ENCODE measurements around the gene TEX19.

TEX19 gene

GRCh38 chr17:82365606-82366295, 6.7 kb downstream of the TEX19 start:
- TF ChIP-seq CTCF (IDR thresholded peaks at IDR 0.05; ENCODE audit: insufficient read depth, low read depth, low read length, missing control alignments): no peak
- no peak for DNase-seq (ENCODE audit: low read depth)
- H3K4me3 ChIP-seq (ENCODE audit: low read length): no peak overlapping the region

- peak; percentile 32 for DNase-seq (ENCODE audit: low read depth)
- no peak overlapping the region for H3K4me3 ChIP-seq (ENCODE audit: low read length)
- no peak for TF ChIP-seq CTCF (IDR thresholded peaks at IDR 0.05; ENCODE audit: insufficient read depth, low read depth, low read length, missing control alignments)
Measured at GRCh38 chr17:82366749-82367148, 7.7 kb downstream of the TEX19 start.

- no peak for DNase-seq (ENCODE audit: low read depth)
- no peak overlapping the region for H3K4me3 ChIP-seq (ENCODE audit: low read length)
- TF ChIP-seq CTCF (IDR thresholded peaks at IDR 0.05; ENCODE audit: insufficient read depth, low read depth, low read length, missing control alignments): no peak
Measured at GRCh38 chr17:82367724-82368524, 8.9 kb downstream of the TEX19 start.

GRCh38 chr17:82369211-82369610, 10.2 kb downstream of the TEX19 start:
- H3K4me3 ChIP-seq (ENCODE audit: low read length): no peak overlapping the region
- DNase-seq (ENCODE audit: low read depth): no peak
- TF ChIP-seq CTCF (IDR thresholded peaks at IDR 0.05; ENCODE audit: insufficient read depth, low read depth, low read length, missing control alignments): no peak

DNA sequence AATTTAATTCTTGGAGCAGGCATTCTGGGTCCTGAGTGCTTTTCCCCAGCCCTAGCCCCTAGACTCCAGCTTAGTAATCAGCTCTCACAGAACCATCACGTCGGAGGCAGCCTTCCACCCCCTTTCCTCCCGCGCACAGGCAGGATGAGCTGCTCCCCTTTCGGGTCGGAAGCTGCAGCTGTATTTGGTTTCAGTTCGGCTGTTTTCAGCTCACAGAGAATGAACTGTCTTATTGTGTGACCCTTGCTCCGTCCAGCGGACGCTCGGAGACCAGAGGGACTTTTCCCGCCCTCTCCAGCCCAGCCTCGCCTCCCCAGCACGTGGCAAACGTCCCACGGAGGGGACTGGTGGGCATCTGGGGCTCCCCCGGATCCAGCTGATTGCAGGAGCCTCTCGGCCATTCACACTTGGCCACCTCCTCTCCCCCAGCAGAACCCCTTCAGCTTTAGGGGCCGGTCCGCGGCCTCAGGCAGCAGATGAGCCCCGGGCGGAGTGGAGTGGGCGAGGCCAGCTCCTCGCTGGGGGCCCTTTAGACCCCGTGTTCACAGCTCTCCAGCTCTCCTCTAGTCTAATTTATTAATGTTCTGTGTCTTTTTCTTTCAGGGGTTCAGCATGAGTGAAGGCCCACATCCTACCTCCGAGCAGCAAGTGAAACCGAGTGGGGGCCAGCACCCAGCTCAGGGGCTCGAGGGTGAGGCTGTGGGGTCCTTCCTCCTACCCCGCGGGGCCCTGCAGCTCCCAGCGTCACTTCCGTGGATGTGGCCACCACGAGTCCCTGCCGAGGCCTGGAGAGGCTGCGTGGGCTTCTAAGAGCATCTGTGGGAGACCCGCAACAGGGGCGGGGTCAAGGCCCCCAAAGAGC, 11.7 kb downstream of the TEX19 start:
- no peak for DNase-seq (ENCODE audit: low read depth)
- no peak for TF ChIP-seq CTCF (IDR thresholded peaks at IDR 0.05; ENCODE audit: insufficient read depth, low read depth, low read length, missing control alignments)
- H3K4me3 ChIP-seq (ENCODE audit: low read length): no peak overlapping the region

- DNase-seq (ENCODE audit: low read depth): no peak
- no peak within 1 kb of the TSS for H3K4me3 ChIP-seq (ENCODE audit: low read length)
- no peak for TF ChIP-seq CTCF (IDR thresholded peaks at IDR 0.05; ENCODE audit: insufficient read depth, low read depth, low read length, missing control alignments)
Measured at GRCh38 chr17:82371333-82372248, 12.5 kb downstream of the TEX19 start, which contains the start of gene UTS2R. UTS2R (plus strand) TSS chr17:82371765; CDS start chr17:82374325, 2,560 bp downstream.
